ENCODE results near the gene TRIP12.
"Not testable (repeated sequence)": the region's sequence is repeated elsewhere in the genome, so short reads cannot be mapped to it uniquely, and the experiment has no call there.

The TRIP12 gene

DNA sequence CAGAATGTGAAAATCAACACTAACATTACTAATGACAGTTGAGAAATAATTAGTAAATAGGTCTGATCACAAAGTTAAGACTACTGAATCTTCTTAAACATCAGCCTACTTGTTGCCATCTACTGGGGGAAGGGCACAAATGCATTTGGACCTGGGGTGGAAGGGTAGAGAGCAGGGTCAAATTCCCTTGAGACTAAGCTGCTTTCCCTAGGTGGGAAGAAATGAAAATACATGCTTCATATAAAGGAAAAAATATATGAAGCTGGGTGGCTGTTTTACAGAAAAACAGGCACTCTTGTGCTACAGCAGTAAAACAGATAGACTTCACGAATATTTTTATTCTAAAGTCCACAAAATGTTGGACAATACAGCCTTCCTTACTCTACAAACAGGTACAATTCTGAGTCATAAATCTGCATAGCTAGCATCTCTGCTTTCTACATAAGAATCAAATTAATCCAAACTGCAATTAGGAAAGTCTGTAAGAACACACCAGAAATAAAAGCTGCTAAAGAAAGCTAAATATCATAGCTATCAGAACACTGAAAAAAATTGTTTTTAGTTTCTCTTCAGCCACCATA is 10.9 kb downstream of the TRIP12 start:
- H3K4me1 Mint-ChIP-seq: peaks cover 20% of the 10 kb centered on the region
- no peaks in the 10 kb centered on the region for H3K9me3 Mint-ChIP-seq
- H3K36me3 Mint-ChIP-seq (ENCODE audit: low read depth): peaks cover 21% of the 10 kb centered on the region
- peaks cover 3% of the 10 kb centered on the region for H3K27me3 Mint-ChIP-seq (ENCODE audit: low read depth, poor library complexity)
- DNase-seq: no peak
- no peak overlapping the region for H3K4me3 Mint-ChIP-seq
- no peak for TF ChIP-seq CTCF (IDR thresholded peaks at IDR 0.05)
- H3K27ac Mint-ChIP-seq: peak overlapping the region; percentile 32

GRCh38 chr2:229910147-229910831 is 11.5 kb downstream of the TRIP12 start:
- Mint-ChIP-seq H3K27ac (no peak overlapping the region), H3K36me3 (ENCODE audit: low read depth) (peaks cover 24% of the 10 kb centered on the region), H3K4me3 (no peak overlapping the region), H3K9me3 (no peaks in the 10 kb centered on the region), H3K27me3 (ENCODE audit: low read depth, poor library complexity) (peaks cover 3% of the 10 kb centered on the region), H3K4me1 (peaks cover 20% of the 10 kb centered on the region)
- no peak for TF ChIP-seq CTCF (IDR thresholded peaks at IDR 0.05)
- DNase-seq: no peak

DNA sequence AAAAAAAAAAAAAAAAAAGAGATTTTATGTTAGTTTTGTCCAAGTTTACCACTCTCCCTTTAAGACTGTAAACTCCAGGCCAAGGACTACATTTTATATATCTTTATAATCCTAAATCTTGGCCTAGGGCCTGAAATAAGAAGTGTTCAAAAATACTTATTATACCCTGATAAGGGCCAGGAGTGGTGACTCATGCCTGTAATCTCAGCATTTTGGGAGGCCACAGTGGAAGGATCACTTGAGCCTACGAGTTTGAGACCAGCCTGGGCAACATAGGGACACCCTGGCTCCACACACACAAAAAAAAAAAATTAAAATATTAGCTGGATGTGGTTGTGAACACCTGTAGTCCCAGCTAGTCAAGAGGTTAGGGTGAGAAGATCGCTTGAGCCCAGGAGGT is 12.7 kb downstream of the TRIP12 start:
- peaks cover 3% of the 10 kb centered on the region for H3K27me3 Mint-ChIP-seq (ENCODE audit: low read depth, poor library complexity)
- H3K27ac Mint-ChIP-seq: no peak overlapping the region
- peaks cover 32% of the 10 kb centered on the region for H3K36me3 Mint-ChIP-seq (ENCODE audit: low read depth)
- TF ChIP-seq CTCF (IDR thresholded peaks at IDR 0.05): no peak
- no peak overlapping the region for H3K4me3 Mint-ChIP-seq
- H3K4me1 Mint-ChIP-seq: peaks cover 20% of the 10 kb centered on the region
- H3K9me3 Mint-ChIP-seq: no peaks in the 10 kb centered on the region
- no peak for DNase-seq

- TF ChIP-seq CTCF (IDR thresholded peaks at IDR 0.05): no peak
- H3K9me3 Mint-ChIP-seq: no peaks in the 10 kb centered on the region
- H3K27me3 Mint-ChIP-seq (ENCODE audit: low read depth, poor library complexity): peaks cover 3% of the 10 kb centered on the region
- no peak overlapping the region for H3K4me3 Mint-ChIP-seq
- H3K36me3 Mint-ChIP-seq (ENCODE audit: low read depth): peaks cover 46% of the 10 kb centered on the region
- H3K27ac Mint-ChIP-seq: no peak overlapping the region
- no peak for DNase-seq
- H3K4me1 Mint-ChIP-seq: peaks cover 10% of the 10 kb centered on the region
Observed at GRCh38 chr2:229905601-229906000, 16.2 kb downstream of the TRIP12 start.

GRCh38 chr2:229903037-229903436 is 18.8 kb downstream of the TRIP12 start:
- Mint-ChIP-seq H3K4me1 (peaks cover 6% of the 10 kb centered on the region), H3K9me3 (no peaks in the 10 kb centered on the region), H3K27ac (peak overlapping the region; percentile 2), H3K4me3 (no peak overlapping the region), H3K27me3 (ENCODE audit: low read depth, poor library complexity) (no peaks in the 10 kb centered on the region), H3K36me3 (ENCODE audit: low read depth) (peaks cover 53% of the 10 kb centered on the region)
- no peak for DNase-seq
- no peak for TF ChIP-seq CTCF (IDR thresholded peaks at IDR 0.05)

DNA sequence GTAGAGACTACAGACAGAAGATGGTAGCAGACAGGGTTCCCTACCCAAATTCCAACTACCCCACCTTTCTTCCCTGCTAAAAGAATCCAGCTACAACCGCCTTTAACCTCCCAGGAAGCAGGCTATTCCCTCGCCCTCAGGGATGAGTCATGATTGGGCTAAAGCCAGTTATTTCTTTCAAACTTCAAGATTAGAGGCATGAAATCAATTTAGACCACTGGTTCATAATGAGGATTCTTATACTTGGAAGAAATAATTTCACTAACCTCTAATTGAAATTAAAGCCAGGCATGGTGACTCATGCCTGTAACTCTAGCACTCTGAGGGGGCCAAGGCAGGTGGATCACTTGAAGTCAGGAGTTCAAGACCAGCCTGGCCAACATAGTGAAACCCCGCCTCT is 20.0 kb downstream of the TRIP12 start:
- no peak for TF ChIP-seq CTCF (IDR thresholded peaks at IDR 0.05)
- H3K27ac Mint-ChIP-seq: no peak overlapping the region

GRCh38 chr2:229900514-229900913 is 21.3 kb downstream of the TRIP12 start:
- not testable (repeated sequence) for H3K27ac Mint-ChIP-seq; H3K4me3 Mint-ChIP-seq; H3K4me1 Mint-ChIP-seq; DNase-seq; H3K27me3 Mint-ChIP-seq (ENCODE audit: low read depth, poor library complexity); H3K9me3 Mint-ChIP-seq
- peaks cover 41% of the 10 kb centered on the region for H3K36me3 Mint-ChIP-seq (ENCODE audit: low read depth)

More for the DNA sequence above, 20.0 kb downstream of the TRIP12 start:
- no peak for DNase-seq
- Mint-ChIP-seq H3K9me3 (no peaks in the 10 kb centered on the region), H3K4me3 (no peak overlapping the region), H3K4me1 (peaks cover 6% of the 10 kb centered on the region), H3K27me3 (ENCODE audit: low read depth, poor library complexity) (no peaks in the 10 kb centered on the region), H3K36me3 (ENCODE audit: low read depth) (peaks cover 42% of the 10 kb centered on the region)
